SK-N-SH (cell line): ENCODE data around the gene CEP120. TPM values are rescaled to one million over a fixed set of nuclear protein-coding genes. Genes with fewer than 3 reads are reported as not detected.

Experiments used
- CTCF ChIA-PET: fragments of 300-600, 350-600 bp; formaldehyde crosslinking; extraction: SDS; loops from one replicate; lab custom pipeline; 2021; lab: Yijun Ruan, JAX
- POLR2A ChIA-PET: fragments of 350-600 bp; sonication (Branson Sonifier 250); formaldehyde crosslinking; extraction: SDS; loops from one replicate; lab custom pipeline; 2020; ENCODE audit warnings: antibody characterized with exemption, inconsistent platforms; lab: Yijun Ruan, JAX
- DNase-seq: peaks from one replicate; pipeline ENCODE4 v3.0.0; 2012
- H2AFZ ChIP-seq: fragments of 200-600 bp; sonication (generic); 2 replicates; pipeline ENCODE4 v1.8.1; 2016; ENCODE audit warnings: antibody characterized with exemption, mild to moderate bottlenecking, low read depth
- H3F3A ChIP-seq: fragments of 200-600 bp; sonication (generic); replicated peaks from 2 replicates; pipeline ENCODE3; 2016; ENCODE audit warnings: antibody characterized with exemption, mild to moderate bottlenecking; ENCODE audit not compliant: insufficient read depth
- H3K27ac ChIP-seq, 2 experiments: fragments of 200-500 bp in 1 of 2; fragments of 200-600 bp in 1 of 2; sonication (Bioruptor generic) in 1 of 2; sonication (generic), shearing (Covaris generic) in 1 of 2; 2 replicates each; pipeline versions ENCODE4 v1.5.1 to v1.6.1; 2014 to 2016; ENCODE audit warnings: low read depth in 2 of 2, inconsistent platforms in 1 of 2, low read length in 1 of 2, mild to moderate bottlenecking in 1 of 2, mixed read lengths in 1 of 2
- H3K27me3 ChIP-seq: fragments of 200-600 bp; sonication (generic), shearing (Covaris generic); 2 replicates; pipeline ENCODE4 v1.6.1; 2016; ENCODE audit warnings: mixed run types; ENCODE audit not compliant: insufficient read depth
- H3K36me3 ChIP-seq, 2 experiments: fragments of 200-500 bp in 1 of 2; fragments of 200-600 bp in 1 of 2; sonication (Bioruptor generic) in 1 of 2; sonication (generic) in 1 of 2; replicated peaks in 1 of 2; 2 replicates each; pipeline versions ENCODE3 to v1.5.1; 2014 to 2016; ENCODE audit warnings: low read length in 1 of 2, mild to moderate bottlenecking in 1 of 2; ENCODE audit not compliant: insufficient read depth in 2 of 2, control insufficient read depth in 1 of 2
- H3K4me1 ChIP-seq, 2 experiments: fragments of 200-500 bp in 1 of 2; fragments of 200-600 bp in 1 of 2; sonication (Bioruptor generic) in 1 of 2; sonication (generic), shearing (Covaris generic) in 1 of 2; 2 replicates each; pipeline versions ENCODE4 v1.5.1 to v1.6.1; 2014 to 2016; ENCODE audit warnings: low read depth in 1 of 2, low read length in 1 of 2, mixed run types in 1 of 2; ENCODE audit not compliant: insufficient read depth in 2 of 2, control insufficient read depth in 1 of 2
- H3K4me2 ChIP-seq: fragments of 200-600 bp; sonication (generic), shearing (Covaris generic); 2 replicates; pipeline ENCODE4 v1.6.1; 2017; ENCODE audit warnings: mixed run types
- H3K4me3 ChIP-seq, 2 experiments: fragments of 200-500 bp in 1 of 2; fragments of 200-600 bp in 1 of 2; sonication (Bioruptor generic) in 1 of 2; sonication (generic), shearing (Covaris generic) in 1 of 2; 2 replicates each; pipeline versions ENCODE4 v1.5.1 to v1.8.1; 2014 to 2016; ENCODE audit warnings: low read depth in 2 of 2, inconsistent platforms in 1 of 2, low read length in 1 of 2, mild to moderate bottlenecking in 1 of 2, mixed read lengths in 1 of 2, moderate library complexity in 1 of 2
- H3K79me2 ChIP-seq: fragments of 200-600 bp; sonication (generic); 2 replicates; pipeline ENCODE4 v1.8.1; 2017; ENCODE audit warnings: mild to moderate bottlenecking; ENCODE audit not compliant: insufficient read depth
- H3K9ac ChIP-seq: fragments of 200-600 bp; sonication (generic); 2 replicates; pipeline ENCODE4 v1.6.1; 2017; ENCODE audit warnings: mixed run types
- H3K9me2 ChIP-seq: fragments of 200-600 bp; sonication (generic); 2 replicates; pipeline ENCODE4 v1.6.1; 2017; ENCODE audit warnings: mixed run types
- H3K9me3 ChIP-seq: fragments of 200-600 bp; sonication (generic); 2 replicates; pipeline ENCODE4 v1.6.1; 2017; ENCODE audit warnings: mixed run types, mild to moderate bottlenecking, moderate library complexity
- H4K20me1 ChIP-seq: fragments of 200-600 bp; sonication (generic); 2 replicates; pipeline ENCODE4 v1.6.1; 2017; ENCODE audit warnings: mild to moderate bottlenecking, mixed run types; ENCODE audit not compliant: insufficient read depth
- CHD2 ChIP-seq: fragments of 150-350 bp; IDR thresholded peaks from 2 replicates; pipeline ENCODE4 v1.6.1; 2018; ENCODE audit warnings: low read length; ENCODE audit not compliant: partially characterized antibody
- ELF1 ChIP-seq: IDR thresholded peaks from 2 replicates; pipeline ENCODE4 v1.4.0; 2012
- EP300 ChIP-seq, 2 experiments: IDR thresholded peaks; 2 replicates each; pipeline versions ENCODE4 v1.4.0 to v1.6.1; 2012; ENCODE audit warnings: borderline replicate concordance in 1 of 2, low read depth in 1 of 2, low read length in 1 of 2
- EZH2phosphoT487 ChIP-seq: fragments of 200-600 bp; sonication (generic); IDR thresholded peaks from 2 replicates; pipeline ENCODE4 v1.6.1; 2017; ENCODE audit warnings: low read depth, mixed run types, mild to moderate bottlenecking, antibody characterized with exemption, moderate library complexity, borderline replicate concordance
- FOSL2 ChIP-seq: IDR thresholded peaks from 2 replicates; pipeline ENCODE4 v1.4.0; 2012; ENCODE audit warnings: low read depth, mild to moderate bottlenecking, moderate library complexity, borderline replicate concordance
- FOXJ3 ChIP-seq: sonication (generic); formaldehyde crosslinking; IDR thresholded peaks from 2 replicates; pipeline ENCODE4 v1.5.1; 2020; ENCODE audit warnings: mild to moderate bottlenecking, missing genetic modification reagents
- FOXM1 ChIP-seq: IDR thresholded peaks from 2 replicates; pipeline ENCODE4 v1.4.0; 2012; ENCODE audit warnings: low read depth, mild to moderate bottlenecking
- GATA2 ChIP-seq: sonication (generic); formaldehyde crosslinking; IDR thresholded peaks from 2 replicates; pipeline ENCODE4 v1.5.0; 2020; ENCODE audit warnings: mild to moderate bottlenecking, missing genetic modification reagents
- JUND ChIP-seq: IDR thresholded peaks from 2 replicates; pipeline ENCODE4 v1.4.0; 2012
- NFIC ChIP-seq: IDR thresholded peaks from 2 replicates; pipeline ENCODE4 v1.4.0; 2012; ENCODE audit warnings: borderline replicate concordance
- NRF1 ChIP-seq: IDR thresholded peaks from 2 replicates; pipeline ENCODE4 v1.6.1; 2012; ENCODE audit warnings: low read depth, mild to moderate bottlenecking, low read length
- PBX3 ChIP-seq: IDR thresholded peaks from 2 replicates; pipeline ENCODE4; 2012
- POLR2AphosphoS5 ChIP-seq: IDR thresholded peaks from 2 replicates; pipeline ENCODE4 v1.6.1; 2012; ENCODE audit warnings: low read depth, low read length
- RAD21 ChIP-seq: IDR thresholded peaks from 2 replicates; pipeline ENCODE4 v1.6.1; 2012; ENCODE audit warnings: mild to moderate bottlenecking, low read length
- RCOR1 ChIP-seq: fragments of 150-350 bp; IDR thresholded peaks from 2 replicates; pipeline ENCODE4 v1.6.1; 2017; ENCODE audit warnings: antibody characterized with exemption, low read length
- RXRA ChIP-seq: IDR thresholded peaks from 2 replicates; pipeline ENCODE4 v1.4.0; 2012; ENCODE audit warnings: low read depth, mild to moderate bottlenecking, borderline replicate concordance
- SIN3A ChIP-seq: IDR thresholded peaks from 2 replicates; pipeline ENCODE4 v1.6.1; 2012; ENCODE audit warnings: low read depth, mild to moderate bottlenecking, low read length, moderate library complexity, borderline replicate concordance
- SMC3 ChIP-seq: IDR thresholded peaks from 2 replicates; pipeline ENCODE4 v1.6.1; 2012; ENCODE audit warnings: low read depth, low read length, improper control_type of control experiment
- TAF1 ChIP-seq: IDR thresholded peaks from 2 replicates; pipeline ENCODE4 v1.6.1; 2012; ENCODE audit warnings: low read depth, mild to moderate bottlenecking, low read length, moderate library complexity, borderline replicate concordance
- TCF12 ChIP-seq: IDR thresholded peaks from 2 replicates; pipeline ENCODE4 v1.4.0; 2012
- YY1 ChIP-seq: IDR thresholded peaks from 2 replicates; pipeline ENCODE4 v1.4.0; 2012; ENCODE audit warnings: low read depth, mild to moderate bottlenecking
- WGBS: methylation state at CpG from one replicate; pipeline ENCODE4 v1.1.6; 2017; ENCODE audit warnings: low lambda C conversion rate; 5-methylcytosine and 5-hydroxymethylcytosine counted together
- polyA plus RNA-seq, 3 experiments: library from polyadenylated mRNA; depleted of rRNA; stranded (reverse); fragments of >200 nt; gene quantifications; 2 replicates each; pipeline ENCODE4 v1.2.3, GENCODE V29; 2012
- TF ChIP-seq, protein P1 (sequence below): fragments of 150-350 bp; IDR thresholded peaks from 2 replicates; pipeline ENCODE4 v1.6.1; 2016; ENCODE audit warnings: mild to moderate bottlenecking, low read depth, low read length
- TF ChIP-seq, protein P2 (sequence below): fragments of 200-600 bp; sonication (generic); IDR thresholded peaks from 2 replicates; pipeline ENCODE4 v1.6.1; 2017; ENCODE audit warnings: antibody characterized with exemption, mild to moderate bottlenecking, moderate library complexity
- TF ChIP-seq, protein P3 (sequence below): fragments of 150-350 bp; IDR thresholded peaks from 2 replicates; pipeline ENCODE4 v1.6.1; 2017; ENCODE audit warnings: antibody characterized with exemption, low read length, low read depth, borderline replicate concordance
- TF ChIP-seq, protein P4 (sequence below): IDR thresholded peaks from 2 replicates; pipeline ENCODE4 v1.4.0; 2012; ENCODE audit warnings: low read depth

Gene CEP120
- polyA plus RNA-seq, 1 of the 3 experiments (the other 2 are of a cell fraction): 5.0 TPM

DNA sequence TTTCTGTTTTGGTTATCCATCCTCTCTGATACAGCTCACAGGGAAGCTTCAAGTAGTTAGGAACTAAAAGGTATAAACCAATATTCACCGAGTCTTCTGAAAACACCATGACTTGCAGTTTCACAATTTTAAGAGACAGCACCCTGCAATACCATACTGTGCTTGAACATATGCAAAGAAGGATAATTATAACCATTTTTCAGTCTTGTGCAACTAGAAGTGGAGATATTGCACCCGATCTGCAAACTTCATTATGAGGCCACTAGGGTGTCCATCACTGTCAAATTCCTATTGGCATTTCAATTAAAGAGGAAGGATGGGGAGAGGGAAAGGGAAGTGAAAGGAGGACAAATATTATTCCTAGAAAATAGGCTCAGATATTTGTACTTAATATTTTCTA is 32.4 kb upstream of the CEP120 start:
- H3K27me3 ChIP-seq: no peaks in the 10 kb centered on the region
- no peak overlapping the region for H3K4me3 ChIP-seq
- H3K4me1 ChIP-seq: peaks cover 5 to 13% of the 10 kb centered on the region in 2 experiments; a peak in 3 of 4 replicates
- H3K9me3 ChIP-seq: no peaks in the 10 kb centered on the region
- H3K4me2 ChIP-seq: no peak overlapping the region
- no peak overlapping the region for H2AFZ ChIP-seq
- POLR2A ChIA-PET: no interaction called here
- no peaks in the 10 kb centered on the region for H3K79me2 ChIP-seq
- H4K20me1 ChIP-seq: no peaks in the 10 kb centered on the region
- no peak for DNase-seq
- TF ChIP-seq CHD2: no peak
- TF ChIP-seq YY1: no peak
- TF ChIP-seq, protein P1, sequence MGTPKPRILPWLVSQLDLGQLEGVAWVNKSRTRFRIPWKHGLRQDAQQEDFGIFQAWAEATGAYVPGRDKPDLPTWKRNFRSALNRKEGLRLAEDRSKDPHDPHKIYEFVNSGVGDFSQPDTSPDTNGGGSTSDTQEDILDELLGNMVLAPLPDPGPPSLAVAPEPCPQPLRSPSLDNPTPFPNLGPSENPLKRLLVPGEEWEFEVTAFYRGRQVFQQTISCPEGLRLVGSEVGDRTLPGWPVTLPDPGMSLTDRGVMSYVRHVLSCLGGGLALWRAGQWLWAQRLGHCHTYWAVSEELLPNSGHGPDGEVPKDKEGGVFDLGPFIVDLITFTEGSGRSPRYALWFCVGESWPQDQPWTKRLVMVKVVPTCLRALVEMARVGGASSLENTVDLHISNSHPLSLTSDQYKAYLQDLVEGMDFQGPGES: no peak
- no peak for TF ChIP-seq SMC3
- TF ChIP-seq ELF1: no peak
- TF ChIP-seq NRF1: no peak
- TF ChIP-seq, protein P2, sequence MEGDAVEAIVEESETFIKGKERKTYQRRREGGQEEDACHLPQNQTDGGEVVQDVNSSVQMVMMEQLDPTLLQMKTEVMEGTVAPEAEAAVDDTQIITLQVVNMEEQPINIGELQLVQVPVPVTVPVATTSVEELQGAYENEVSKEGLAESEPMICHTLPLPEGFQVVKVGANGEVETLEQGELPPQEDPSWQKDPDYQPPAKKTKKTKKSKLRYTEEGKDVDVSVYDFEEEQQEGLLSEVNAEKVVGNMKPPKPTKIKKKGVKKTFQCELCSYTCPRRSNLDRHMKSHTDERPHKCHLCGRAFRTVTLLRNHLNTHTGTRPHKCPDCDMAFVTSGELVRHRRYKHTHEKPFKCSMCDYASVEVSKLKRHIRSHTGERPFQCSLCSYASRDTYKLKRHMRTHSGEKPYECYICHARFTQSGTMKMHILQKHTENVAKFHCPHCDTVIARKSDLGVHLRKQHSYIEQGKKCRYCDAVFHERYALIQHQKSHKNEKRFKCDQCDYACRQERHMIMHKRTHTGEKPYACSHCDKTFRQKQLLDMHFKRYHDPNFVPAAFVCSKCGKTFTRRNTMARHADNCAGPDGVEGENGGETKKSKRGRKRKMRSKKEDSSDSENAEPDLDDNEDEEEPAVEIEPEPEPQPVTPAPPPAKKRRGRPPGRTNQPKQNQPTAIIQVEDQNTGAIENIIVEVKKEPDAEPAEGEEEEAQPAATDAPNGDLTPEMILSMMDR: no peak
- TF ChIP-seq RXRA: no peak
- TF ChIP-seq FOXJ3 (CRISPR knock-in tag): no peak
- no peak for TF ChIP-seq SIN3A
- no peak for TF ChIP-seq POLR2AphosphoS5
- no peak for TF ChIP-seq FOSL2
- TF ChIP-seq FOXM1: no peak
- no peak for TF ChIP-seq RAD21
- TF ChIP-seq TAF1: no peak
- no peak for TF ChIP-seq EP300 (IDR thresholded peaks at IDR 0.05; ENCODE audit: borderline replicate concordance in 1 of 2, low read depth in 1 of 2, low read length in 1 of 2)
- TF ChIP-seq NFIC: no peak
- TF ChIP-seq TCF12: no peak
- no peak overlapping the region for H3K27ac ChIP-seq
- no peak overlapping the region for H3K9ac ChIP-seq
- H3F3A ChIP-seq: peaks cover 4% of the 10 kb centered on the region
- 73% methylated on average over 2 of the region's 2 CpGs for WGBS
- H3K36me3 ChIP-seq: no peaks in the 10 kb centered on the region
- CTCF ChIA-PET: interaction anchor here (1.2 kb wide), 1 partner anchor 32 kb away, joined by 5 read pairs; the partner anchor contains the start of gene CEP120
- no peaks in the 10 kb centered on the region for H3K9me2 ChIP-seq

DNA sequence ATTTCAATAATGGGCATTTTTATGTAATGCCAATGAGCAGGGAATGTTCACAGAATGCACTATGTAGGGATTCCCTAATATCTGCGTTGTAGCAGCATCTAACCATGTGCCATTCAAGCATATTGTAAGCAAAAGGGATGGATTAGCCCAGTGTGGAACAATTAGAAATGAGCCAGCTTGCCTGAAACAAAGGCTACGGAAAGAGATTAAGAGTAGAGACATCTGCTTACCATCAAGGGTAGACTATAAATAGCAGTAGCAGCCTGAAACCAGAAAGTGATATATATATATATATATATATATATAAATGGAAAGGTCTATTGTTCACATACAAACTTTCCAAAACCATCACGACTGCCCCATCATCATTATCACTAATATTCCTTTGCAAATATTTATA is 31.9 kb upstream of the CEP120 start:
- no peak for DNase-seq
- H3K4me1 ChIP-seq: peaks cover 10 to 18% of the 10 kb centered on the region in 2 experiments; a peak in 3 of 4 replicates
- no peak overlapping the region for H3K9ac ChIP-seq
- ChIA-PET CTCF (interaction anchor here (1.2 kb wide), 1 partner anchor 32 kb away, joined by 5 read pairs; the partner anchor contains the start of gene CEP120), POLR2A (no interaction called here)
- 82% methylated on average over 3 of the region's 3 CpGs for WGBS
- no peaks in the 10 kb centered on the region for H3K79me2 ChIP-seq
- no peaks in the 10 kb centered on the region for H3K27me3 ChIP-seq
- no peaks in the 10 kb centered on the region for H3K9me2 ChIP-seq
- no peak overlapping the region for H2AFZ ChIP-seq
- H4K20me1 ChIP-seq: no peaks in the 10 kb centered on the region
- H3F3A ChIP-seq: peaks cover 4% of the 10 kb centered on the region
- H3K9me3 ChIP-seq: no peaks in the 10 kb centered on the region
- H3K27ac ChIP-seq: no peak overlapping the region; a peak in 2 of 4 replicates
- H3K4me2 ChIP-seq: no peak overlapping the region
- no peaks in the 10 kb centered on the region for H3K36me3 ChIP-seq
- no peak overlapping the region for H3K4me3 ChIP-seq
- TF ChIP-seq EZH2phosphoT487 (no peak), YY1 (no peak), FOXM1 (no peak), NRF1 (no peak), GATA2 (CRISPR knock-in tag) (no peak), RAD21 (no peak), PBX3 (no peak), TAF1 (no peak), JUND (no peak), RCOR1 (no peak), EP300 (IDR thresholded peaks at IDR 0.05; ENCODE audit: borderline replicate concordance in 1 of 2, low read depth in 1 of 2, low read length in 1 of 2) (no peak)
- TF ChIP-seq, protein P3, sequence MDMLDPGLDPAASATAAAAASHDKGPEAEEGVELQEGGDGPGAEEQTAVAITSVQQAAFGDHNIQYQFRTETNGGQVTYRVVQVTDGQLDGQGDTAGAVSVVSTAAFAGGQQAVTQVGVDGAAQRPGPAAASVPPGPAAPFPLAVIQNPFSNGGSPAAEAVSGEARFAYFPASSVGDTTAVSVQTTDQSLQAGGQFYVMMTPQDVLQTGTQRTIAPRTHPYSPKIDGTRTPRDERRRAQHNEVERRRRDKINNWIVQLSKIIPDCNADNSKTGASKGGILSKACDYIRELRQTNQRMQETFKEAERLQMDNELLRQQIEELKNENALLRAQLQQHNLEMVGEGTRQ: no peak
- TF ChIP-seq, protein P4, sequence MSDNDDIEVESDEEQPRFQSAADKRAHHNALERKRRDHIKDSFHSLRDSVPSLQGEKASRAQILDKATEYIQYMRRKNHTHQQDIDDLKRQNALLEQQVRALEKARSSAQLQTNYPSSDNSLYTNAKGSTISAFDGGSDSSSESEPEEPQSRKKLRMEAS: no peak
